Transverse colon (tissue), 4 donors: Measurements from ENCODE around the gene RIPPLY2. TPM values are rescaled to one million over a fixed set of nuclear protein-coding genes. Genes with fewer than 3 reads are reported as not detected.
"Not testable (repeated sequence)": the region's sequence is repeated elsewhere in the genome, so short reads cannot be mapped to it uniquely, and the experiment has no call there.

Experiments
- DNase-seq: peaks from one replicate; pipeline ENCODE4 v3.0.0-alpha.2; 2019
- H3K27ac ChIP-seq, 4 donors: fragments of 200-600 bp; sonication (generic); 2 replicates each; pipeline ENCODE4 v1.5.1; 2016 to 2018; ENCODE audit warnings: inconsistent platforms in 4 of 4
- H3K27me3 ChIP-seq: fragments of 200-600 bp; sonication (generic); 2 replicates; pipeline ENCODE4 v1.5.1; 2017; ENCODE audit warnings: inconsistent platforms
- H3K36me3 ChIP-seq, 4 donors: fragments of 200-600 bp; sonication (generic); 2 replicates each; pipeline ENCODE4 v1.5.1; 2017 to 2019; ENCODE audit warnings: inconsistent platforms in 4 of 4
- H3K4me1 ChIP-seq, 4 donors: fragments of 200-600 bp; sonication (generic); 2 replicates each; pipeline ENCODE4 v1.5.1; 2017 to 2020; ENCODE audit warnings: inconsistent platforms in 4 of 4
- H3K4me3 ChIP-seq, 4 donors: fragments of 200-600 bp; sonication (generic); 1 replicate in 1 of 4; 2 replicates in 3 of 4; pipeline versions ENCODE4 v1.5.1 to v1.6.1; 2017 to 2019; ENCODE audit warnings: inconsistent platforms in 4 of 4
- H3K9me3 ChIP-seq, 2 donors: fragments of 200-600 bp; sonication (generic); 2 replicates each; pipeline ENCODE4 v1.5.1; 2017 to 2019; ENCODE audit warnings: inconsistent platforms in 2 of 2
- CTCF ChIP-seq, 5 experiments: fragments of 200-600 bp in 3 of 5; fragments of 450-650 bp in 2 of 5; sonication (generic) in 3 of 5; IDR thresholded peaks; 1 replicate in 2 of 5; 2 replicates in 3 of 5; pipeline ENCODE4 v1.5.1; 2016 to 2017; ENCODE audit warnings: antibody characterized with exemption in 5 of 5, inconsistent platforms in 3 of 5, mild to moderate bottlenecking in 2 of 5, moderate library complexity in 1 of 5
- EP300 ChIP-seq: sonication (generic); formaldehyde crosslinking; IDR thresholded peaks from one replicate; pipeline ENCODE4 v1.6.1; 2017; ENCODE audit warnings: antibody characterized with exemption, low read depth
- POLR2A ChIP-seq: fragments of 450-650 bp; IDR thresholded peaks from one replicate; pipeline ENCODE4 v1.6.1; 2016; ENCODE audit warnings: antibody characterized with exemption, mild to moderate bottlenecking, moderate library complexity
- POLR2AphosphoS5 ChIP-seq, 3 donors: sonication (generic); formaldehyde crosslinking; IDR thresholded peaks; one replicate each; pipeline ENCODE4 v1.6.1; 2016; ENCODE audit warnings: antibody characterized with exemption in 3 of 3
- whole genome bisulfite sequencing, 2 donors: methylation state at CpG; one replicate each; pipeline ENCODE4 v1.1.5; 2018; ENCODE audit warnings: low coverage in 1 of 2; 5-methylcytosine and 5-hydroxymethylcytosine counted together
- in situ Hi-C, 4 donors: fragments of 200-750 bp; cut with MboI; loops; one replicate each; pipeline versions ENCODE4 v1.15.0 to v1.15.1; 2017; ENCODE audit warnings: low sequenced_read_pairs in 3 of 4, low pct_ligation_motif_present in 1 of 4, low pct_unique_long_range_greater_than_20kb in 1 of 4
- intact Hi-C: fragments of 100-400 bp; cut with DNase I; formaldehyde crosslinking; loops from one replicate; pipeline ENCODE4 v1.15.1; 2023; ENCODE audit warnings: low total_unique reads
- total RNA-seq, 4 donors: library from RNA; depleted of rRNA; stranded (reverse); fragments of >200 nt; gene quantifications; one replicate each; pipeline ENCODE4 v1.1.0, GENCODE V29; 2016

RIPPLY2 gene
- total RNA-seq, 4 donors from 2014 or later = not detected

GRCh38 chr6:83891586-83891985 lies 38.4 kb downstream of the RIPPLY2 start:
- DNase-seq = no peak
- H3K4me1 ChIP-seq = peaks cover 0 to 18% (median 1%) of the 10 kb centered on the region in 4 donors
- no peak overlapping the region for H3K27ac ChIP-seq
- in situ Hi-C loops (loop anchor here in 2 of 4 donors (25.0 kb wide), 2 partner anchors 321 to 346 kb away; partner anchors contain the start of gene CEP162 (in 1 of the 2)), intact Hi-C loops (no loop called here)
- H3K9me3 ChIP-seq = no peaks in the 10 kb centered on the region
- no peaks in the 10 kb centered on the region for H3K27me3 ChIP-seq
- WGBS, 2 donors = 89% methylated on average over 4 of the region's 4 CpGs; no CpG with 5 or more reads in 1 of the 2 donors
- H3K36me3 ChIP-seq = no peaks in the 10 kb centered on the region
- TF ChIP-seq EP300 = no peak
- no peak for TF ChIP-seq POLR2A
- TF ChIP-seq CTCF (IDR thresholded peaks at IDR 0.05) = no peak
- no peak for TF ChIP-seq POLR2AphosphoS5 (IDR thresholded peaks at IDR 0.05)
- H3K4me3 ChIP-seq = no peak overlapping the region

DNA sequence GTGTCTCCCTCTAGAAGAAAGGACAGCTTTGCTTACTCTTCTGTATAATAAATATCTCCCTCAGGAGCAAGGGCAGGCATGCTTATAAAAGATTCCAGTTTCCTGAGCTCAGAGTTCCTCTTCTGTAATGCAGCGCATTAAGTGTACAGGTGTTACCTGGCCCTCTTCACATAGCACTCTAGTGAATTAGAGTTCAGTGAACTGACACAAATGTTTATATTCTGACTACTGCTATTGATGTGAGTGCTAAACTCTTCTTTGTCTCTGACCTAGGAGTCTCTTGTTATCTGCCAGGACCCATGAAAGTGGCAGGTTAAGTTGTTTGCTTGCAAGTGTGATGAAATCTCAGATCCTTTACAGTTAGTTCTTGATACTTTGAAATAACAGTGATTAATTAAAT lies 39.9 kb downstream of the RIPPLY2 start:
- Histone ChIP-seq H3K27me3 (no peaks in the 10 kb centered on the region), H3K36me3 (no peaks in the 10 kb centered on the region), H3K4me1 (peaks cover 0 to 18% (median 1%) of the 10 kb centered on the region in 4 donors), H3K4me3 (no peak overlapping the region), H3K9me3 (no peaks in the 10 kb centered on the region), H3K27ac (no peak overlapping the region)
- intact Hi-C loops = no loop called here
- DNase-seq = no peak
- TF ChIP-seq EP300 (no peak), POLR2A (no peak), POLR2AphosphoS5 (IDR thresholded peaks at IDR 0.05) (no peak), CTCF (IDR thresholded peaks at IDR 0.05) (no peak)
- WGBS, 2 donors = 96 to 100% methylated on average over 1 of the region's 1 CpG
- in situ Hi-C loops = loop anchor here in 2 of 4 donors (25.0 kb wide), 2 partner anchors 319 to 344 kb away; partner anchors contain the start of gene CEP162 (in 1 of the 2)

- peaks cover 0 to 18% (median 1%) of the 10 kb centered on the region in 4 donors for H3K4me1 ChIP-seq
- 95% methylated on average over 2 of the region's 2 CpGs; no CpG with 5 or more reads in 1 of the 2 donors for WGBS, 2 donors
- H3K36me3 ChIP-seq, H3K27me3 ChIP-seq, H3K9me3 ChIP-seq, DNase-seq, H3K4me3 ChIP-seq, intact Hi-C loops, H3K27ac ChIP-seq: not testable (repeated sequence)
- in situ Hi-C loops = loop anchor here in 2 of 4 donors (25.0 kb wide), 2 partner anchors 315 to 340 kb away; partner anchors contain the start of gene CEP162 (in 1 of the 2)
Observed at GRCh38 chr6:83897094-83897493, 43.9 kb downstream of the RIPPLY2 start.

- TF ChIP-seq POLR2AphosphoS5 (IDR thresholded peaks at IDR 0.05) (no peak), CTCF (IDR thresholded peaks at IDR 0.05) (no peak), POLR2A (no peak), EP300 (no peak)
- intact Hi-C loops = no loop called here
- Histone ChIP-seq H3K4me3 (no peak overlapping the region), H3K9me3 (peaks cover 7 to 18% of the 10 kb centered on the region in 2 donors), H3K4me1 (no peaks in the 10 kb centered on the region), H3K36me3 (no peaks in the 10 kb centered on the region), H3K27me3 (no peaks in the 10 kb centered on the region), H3K27ac (no peak overlapping the region)
- DNase-seq = no peak
- in situ Hi-C loops = no loop called here
- WGBS, 2 donors = 95 to 100% methylated on average over 1 of the region's 1 CpG
Observed at GRCh38 chr6:83901624-83902023, 48.5 kb downstream of the RIPPLY2 start.

DNA sequence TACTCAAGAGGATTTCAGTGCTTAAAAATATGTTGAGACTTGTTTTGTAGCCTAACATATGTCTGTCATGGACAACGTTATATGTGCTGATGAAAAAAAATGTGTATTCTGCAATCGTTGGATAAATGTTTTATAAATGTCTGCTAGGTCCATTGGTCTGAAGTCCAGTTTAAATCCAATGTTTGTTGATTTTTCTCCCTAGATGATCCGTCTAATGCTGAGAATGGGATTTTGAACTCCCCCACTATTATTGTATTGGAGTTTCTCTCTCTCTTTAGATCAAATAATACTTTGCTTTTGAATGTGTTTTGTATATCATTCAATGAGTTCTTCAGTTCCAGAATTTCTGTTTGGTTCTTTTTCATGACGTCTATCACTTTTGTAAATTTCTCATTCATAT lies 51.2 kb downstream of the RIPPLY2 start:
- TF ChIP-seq EP300 = no peak
- no peak for TF ChIP-seq POLR2AphosphoS5 (IDR thresholded peaks at IDR 0.05)
- no peak for TF ChIP-seq POLR2A
- TF ChIP-seq CTCF (IDR thresholded peaks at IDR 0.05) = no peak
- Histone ChIP-seq H3K9me3 (peaks cover 7 to 18% of the 10 kb centered on the region in 2 donors), H3K27ac (no peak overlapping the region), H3K4me1 (no peaks in the 10 kb centered on the region), H3K36me3 (no peaks in the 10 kb centered on the region), H3K27me3 (no peaks in the 10 kb centered on the region), H3K4me3 (no peak overlapping the region)
- intact Hi-C loops = no loop called here
- no peak for DNase-seq
- WGBS, 2 donors = 90 to 95% methylated on average over 4 of the region's 4 CpGs
- in situ Hi-C loops = no loop called here
